Sciatic nerve (tissue), 2 donors: ENCODE data around the gene PCDHGB1. TPM values are rescaled to one million over a fixed set of nuclear protein-coding genes. Genes with fewer than 3 reads are reported as not detected.
"Not testable (repeated sequence)": the region's sequence is repeated elsewhere in the genome, so short reads cannot be mapped to it uniquely, and the experiment has no call there.

ENCODE experiments used
- ATAC-seq: fragments of 200-7000 bp; cut with Tn5 transposase; one replicate; pipeline ENCODE4 v1.9.1; 2020; ENCODE audit warnings: mild to moderate bottlenecking, moderate library complexity
- DNase-seq: peaks from one replicate; pipeline ENCODE4 v3.0.0-alpha.2; 2020; ENCODE audit warnings: low spot score
- intact Hi-C: fragments of 100-400 bp; cut with DNase I; formaldehyde crosslinking; loops from one replicate; pipeline ENCODE4 v1.14.2; 2022
- total RNA-seq: library from RNA; stranded (reverse); fragmentation: NEBNext Ultra II Directional; extraction: Animal tissue kit (Norgen Biotek cat#: 25700); gene quantifications from one replicate; pipeline ENCODE4 v1.2.1, GENCODE V29; 2021
- donor health status: DM: no; HTN: no; CAD: no.
- donor health status: DM: no; HTN: no; CAD: no.

The PCDHGB1 gene
- total RNA-seq, 1 donor from 2014 or later: 7.8 TPM

GRCh38 chr5:141343242-141343952 is 6.5 kb upstream of the PCDHGB1 start, which contains the start of gene PCDHGA3:
TSS of gene PCDHGA3 (plus strand) at chr5:141343829. CDS start at chr5:141344034, 205 bp downstream.
- intact Hi-C loops: no loop called here
- DNase-seq (no peak), ATAC-seq (no peak)

- intact Hi-C loops: no loop called here
- DNase-seq (no peak), ATAC-seq (no peak)
These were observed 5.9 kb upstream of the PCDHGB1 start for GRCh38 chr5:141343953-141344463.

GRCh38 chr5:141345327-141345726 is 4.6 kb upstream of the PCDHGB1 start:
- intact Hi-C loops: no loop called here
- DNase-seq: no peak
- ATAC-seq: no peak

- intact Hi-C loops, DNase-seq, ATAC-seq: not testable (repeated sequence)
These were observed 3.9 kb upstream of the PCDHGB1 start for GRCh38 chr5:141346017-141346416.

- no peak for ATAC-seq
- intact Hi-C loops: no loop called here
- no peak for DNase-seq
These were observed 1.7 kb downstream of the PCDHGB1 start for GRCh38 chr5:141351591-141351990.

- intact Hi-C loops: no loop called here
- DNase-seq: no peak
- ATAC-seq: no peak
These were observed 5.1 kb downstream of the PCDHGB1 start, which contains the start of gene PCDHGA4 for GRCh38 chr5:141354900-141355469. TSS of gene PCDHGA4 (plus strand) at chr5:141355021. CDS start at chr5:141355108, 87 bp downstream.

GRCh38 chr5:141355641-141356040 is 5.7 kb downstream of the PCDHGB1 start:
- DNase-seq (no peak), ATAC-seq (no peak)
- intact Hi-C loops: no loop called here

- DNase-seq (no peak), ATAC-seq (no peak)
- intact Hi-C loops: no loop called here
These were observed 6.2 kb downstream of the PCDHGB1 start for GRCh38 chr5:141356133-141356532.

- intact Hi-C loops: no loop called here
- no peak for DNase-seq
- no peak for ATAC-seq
These were observed 7.1 kb downstream of the PCDHGB1 start for GRCh38 chr5:141356950-141357349.

- DNase-seq (no peak), ATAC-seq (no peak)
- intact Hi-C loops: no loop called here
These were observed 10.0 kb downstream of the PCDHGB1 start, which contains the start of gene PCDHGB2 for GRCh38 chr5:141359790-141360426. TSS of gene PCDHGB2 (plus strand) at chr5:141359994. CDS start at chr5:141360136, 142 bp downstream.

GRCh38 chr5:141360685-141361084 is 10.8 kb downstream of the PCDHGB1 start:
- ATAC-seq: no peak

GRCh38 chr5:141362719-141363118 is 12.8 kb downstream of the PCDHGB1 start:
- no peak for ATAC-seq
- DNase-seq: no peak
- intact Hi-C loops: no loop called here

More at GRCh38 chr5:141360685-141361084, 10.8 kb downstream of the PCDHGB1 start:
- no peak for DNase-seq
- intact Hi-C loops: no loop called here

- intact Hi-C loops: no loop called here
- ATAC-seq (no peak), DNase-seq (no peak)
These were observed 14.2 kb downstream of the PCDHGB1 start, which contains the start of gene PCDHGA5 for GRCh38 chr5:141363952-141364660. TSS of gene PCDHGA5 (plus strand) at chr5:141364162. CDS start at chr5:141364331, 169 bp downstream.

- intact Hi-C loops: no loop called here
- ATAC-seq (no peak), DNase-seq (no peak)
These were observed 16.4 kb downstream of the PCDHGB1 start for GRCh38 chr5:141366016-141366896.

GRCh38 chr5:141369994-141370848 is 20.3 kb downstream of the PCDHGB1 start, which contains the start of gene PCDHGB3:
TSS of gene PCDHGB3 (plus strand) at chr5:141370242. CDS start at chr5:141370395, 153 bp downstream.
- DNase-seq (no peak), ATAC-seq (peak; percentile 61)
- intact Hi-C loops: no loop called here

- intact Hi-C loops: no loop called here
- no peak for ATAC-seq
These were observed 21.9 kb downstream of the PCDHGB1 start for GRCh38 chr5:141371572-141372475.

More at GRCh38 chr5:141371572-141372475, 21.9 kb downstream of the PCDHGB1 start:
- DNase-seq: no peak
